PC-3 (cell line): ENCODE results near the gene PPP6R2. TPM values are rescaled to one million over a fixed set of nuclear protein-coding genes. Genes with fewer than 3 reads are reported as not detected.

Source experiments
- ATAC-seq: fragments of 200-7000 bp; cut with Tn5 transposase; 2 replicates; pipeline ENCODE4 v1.9.1; 2020; ENCODE audit warnings: mild to moderate bottlenecking, moderate library complexity
- BruUV-seq: library from RNA; stranded (reverse); fragments of 400-500 nt; replicated peaks from 2 replicates; lab custom pipeline; 2021; lab: Mats Ljungman, UMichigan
- CTCF ChIA-PET: fragments of 300-600 bp; sonication (Branson Sonifier 250); formaldehyde crosslinking; loops from one replicate; lab custom pipeline; 2022; ENCODE audit warnings: antibody characterized with exemption; lab: Charles Lee
- POLR2A ChIA-PET: fragments of 300-600 bp; sonication (Branson Sonifier 250); formaldehyde crosslinking; loops from one replicate; lab custom pipeline; 2022; ENCODE audit warnings: antibody characterized with exemption; ENCODE audit not compliant: unreplicated experiment; lab: Charles Lee
- DNase-seq: peaks from one replicate; pipeline ENCODE4 v3.0.0-alpha.2; 2015
- H2AFZ ChIP-seq: fragments of 300-600 bp; sonication (generic); 2 replicates; pipeline ENCODE4 v1.6.0; 2016; ENCODE audit warnings: antibody characterized with exemption, low read length
- H3F3A ChIP-seq: fragments of 300-600 bp; sonication (generic); one replicate; pipeline ENCODE4 v1.6.0; 2017; ENCODE audit warnings: antibody characterized with exemption, low read length, control low read depth, mild to moderate bottlenecking; ENCODE audit not compliant: unreplicated experiment
- H3K27ac ChIP-seq: fragments of 300-600 bp; sonication (generic); 2 replicates; pipeline ENCODE4 v1.5.1; 2016; ENCODE audit warnings: mild to moderate bottlenecking, low read length
- H3K27me3 ChIP-seq: fragments of 300-600 bp; sonication (generic); 2 replicates; pipeline ENCODE4 v1.6.1; 2016; ENCODE audit warnings: low read length, mixed read lengths
- H3K36me3 ChIP-seq: fragments of 300-600 bp; sonication (generic); 2 replicates; pipeline ENCODE4 v1.6.1; 2016; ENCODE audit warnings: low read depth, mixed run types, low read length, mixed read lengths
- H3K4me1 ChIP-seq: fragments of 300-600 bp; sonication (generic); 2 replicates; pipeline ENCODE4 v1.5.1; 2016; ENCODE audit warnings: low read length; ENCODE audit not compliant: insufficient read depth
- H3K4me2 ChIP-seq: fragments of 300-600 bp; sonication (generic); 2 replicates; pipeline ENCODE4 v1.6.0; 2016; ENCODE audit warnings: low read length
- H3K4me3 ChIP-seq: fragments of 300-600 bp; sonication (generic); 2 replicates; pipeline ENCODE4 v1.5.1; 2016; ENCODE audit warnings: mild to moderate bottlenecking, low read length, mixed read lengths
- H3K79me2 ChIP-seq: fragments of 300-600 bp; sonication (generic); 2 replicates; pipeline ENCODE4 v1.6.1; 2017; ENCODE audit warnings: low read length, mixed read lengths
- H3K9ac ChIP-seq: fragments of 300-600 bp; sonication (generic); 2 replicates; pipeline ENCODE4 v1.6.0; 2016; ENCODE audit warnings: mild to moderate bottlenecking, low read length
- H3K9me2 ChIP-seq: fragments of 300-600 bp; sonication (generic); replicated peaks from 2 replicates; pipeline ENCODE4 v1.6.1; 2016; ENCODE audit warnings: mixed run types, low read length, mixed read lengths
- H3K9me3 ChIP-seq: fragments of 300-600 bp; sonication (generic); 2 replicates; pipeline ENCODE4 v1.6.1; 2016; ENCODE audit warnings: low read length, mixed read lengths
- H4K20me1 ChIP-seq: fragments of 300-600 bp; sonication (generic); 2 replicates; pipeline ENCODE4 v1.6.1; 2016; ENCODE audit warnings: low read length, mixed read lengths
- EZH2 ChIP-seq: fragments of 300-600 bp; sonication (generic); IDR thresholded peaks from one replicate; pipeline ENCODE4 v1.6.1; 2017; ENCODE audit warnings: antibody characterized with exemption, mild to moderate bottlenecking, low read length; ENCODE audit not compliant: unreplicated experiment
- EZH2phosphoT487 ChIP-seq: fragments of 300-600 bp; sonication (generic); IDR thresholded peaks from 2 replicates; pipeline ENCODE4 v1.6.1; 2018; ENCODE audit warnings: mild to moderate bottlenecking, antibody characterized with exemption, low read length, borderline replicate concordance
- intact Hi-C: fragments of 100-400 bp; cut with micrococcal nuclease; formaldehyde crosslinking; loops from 2 replicates; pipeline ENCODE4 v1.9.0; 2023
- total RNA-seq: library from RNA; depleted of rRNA; stranded (reverse); fragments of >200 nt; gene quantifications from 2 replicates; pipeline ENCODE4 v1.2.3, GENCODE V29; 2014
- TF ChIP-seq, protein P1 (sequence below): fragments of 300-600 bp; sonication (generic); conservative IDR thresholded peaks from 2 replicates; pipeline ENCODE4 v1.5.1; 2017; ENCODE audit warnings: antibody characterized with exemption, low read depth, mild to moderate bottlenecking, low read length

Gene PPP6R2
- total RNA-seq, 1 experiment from 2014 or later = 46.2 TPM

DNA sequence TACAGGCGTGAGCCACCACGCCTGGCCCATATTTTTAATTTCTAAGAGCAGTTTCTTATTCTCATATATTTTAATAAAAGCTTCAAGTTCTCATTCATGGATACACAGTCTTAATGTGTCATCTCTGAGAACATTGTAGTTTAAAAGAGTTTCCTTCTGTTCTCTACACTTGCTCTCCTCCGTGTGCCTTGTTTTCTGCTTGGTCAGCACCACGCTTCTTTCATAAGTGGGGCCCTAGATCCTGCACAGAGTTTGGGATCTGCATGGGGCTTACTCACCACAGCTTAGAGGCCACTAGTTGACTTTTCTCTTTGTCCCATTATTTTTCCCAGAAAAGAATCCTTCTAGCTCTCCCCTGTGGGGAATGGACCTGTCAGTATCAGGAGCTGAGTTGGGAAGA, 58.8 kb downstream of the PPP6R2 start:
- ChIA-PET POLR2A (no interaction called here), CTCF (no interaction called here)
- no peak for DNase-seq
- H4K20me1 ChIP-seq = no peaks in the 10 kb centered on the region
- H3K4me1 ChIP-seq = no peaks in the 10 kb centered on the region
- H2AFZ ChIP-seq = no peak overlapping the region
- H3K36me3 ChIP-seq = peaks cover 3% of the 10 kb centered on the region; the same call in 1 of the 2 replicates
- H3K9me3 ChIP-seq = no peaks in the 10 kb centered on the region
- no peaks in the 10 kb centered on the region for H3K79me2 ChIP-seq
- no peak overlapping the region for H3K4me2 ChIP-seq
- TF ChIP-seq, protein P1, sequence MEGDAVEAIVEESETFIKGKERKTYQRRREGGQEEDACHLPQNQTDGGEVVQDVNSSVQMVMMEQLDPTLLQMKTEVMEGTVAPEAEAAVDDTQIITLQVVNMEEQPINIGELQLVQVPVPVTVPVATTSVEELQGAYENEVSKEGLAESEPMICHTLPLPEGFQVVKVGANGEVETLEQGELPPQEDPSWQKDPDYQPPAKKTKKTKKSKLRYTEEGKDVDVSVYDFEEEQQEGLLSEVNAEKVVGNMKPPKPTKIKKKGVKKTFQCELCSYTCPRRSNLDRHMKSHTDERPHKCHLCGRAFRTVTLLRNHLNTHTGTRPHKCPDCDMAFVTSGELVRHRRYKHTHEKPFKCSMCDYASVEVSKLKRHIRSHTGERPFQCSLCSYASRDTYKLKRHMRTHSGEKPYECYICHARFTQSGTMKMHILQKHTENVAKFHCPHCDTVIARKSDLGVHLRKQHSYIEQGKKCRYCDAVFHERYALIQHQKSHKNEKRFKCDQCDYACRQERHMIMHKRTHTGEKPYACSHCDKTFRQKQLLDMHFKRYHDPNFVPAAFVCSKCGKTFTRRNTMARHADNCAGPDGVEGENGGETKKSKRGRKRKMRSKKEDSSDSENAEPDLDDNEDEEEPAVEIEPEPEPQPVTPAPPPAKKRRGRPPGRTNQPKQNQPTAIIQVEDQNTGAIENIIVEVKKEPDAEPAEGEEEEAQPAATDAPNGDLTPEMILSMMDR = no peak
- TF ChIP-seq EZH2phosphoT487 (no peak), EZH2 (no peak)
- H3K9ac ChIP-seq = no peak overlapping the region
- no TSS peak for BruUV-seq
- H3F3A ChIP-seq = no peaks in the 10 kb centered on the region
- no peak overlapping the region for H3K4me3 ChIP-seq
- ATAC-seq = no peak
- no peaks in the 10 kb centered on the region for H3K9me2 ChIP-seq
- intact Hi-C loops = no loop called here
- no peaks in the 10 kb centered on the region for H3K27me3 ChIP-seq
- H3K27ac ChIP-seq = no peak overlapping the region

DNA sequence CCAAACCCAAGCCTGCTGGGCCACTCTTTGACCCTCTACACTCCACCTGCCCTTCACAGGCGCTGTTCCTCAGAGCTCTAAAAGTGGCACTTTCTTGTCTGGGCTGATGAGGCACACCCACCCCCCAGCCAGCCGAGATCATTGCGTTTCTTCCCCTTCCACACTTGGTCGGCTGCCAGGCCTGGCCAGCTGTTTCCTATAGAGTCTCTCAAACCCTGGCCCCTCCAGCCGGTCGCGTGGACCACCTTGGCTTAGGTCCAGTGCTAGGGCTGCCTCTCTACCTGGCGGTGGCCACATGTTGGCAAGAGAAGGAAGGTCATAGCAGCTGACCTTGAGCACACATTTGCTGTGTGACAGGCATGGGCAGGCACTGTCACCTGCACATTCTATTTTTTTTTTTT, 60.6 kb downstream of the PPP6R2 start:
- no peaks in the 10 kb centered on the region for H3K27me3 ChIP-seq
- CTCF ChIA-PET = no interaction called here
- H3F3A ChIP-seq = no peaks in the 10 kb centered on the region
- no peaks in the 10 kb centered on the region for H3K4me1 ChIP-seq
- no peak overlapping the region for H3K4me3 ChIP-seq
- no TSS peak for BruUV-seq
- no peaks in the 10 kb centered on the region for H3K9me3 ChIP-seq
- no peak overlapping the region for H3K4me2 ChIP-seq
- POLR2A ChIA-PET = no interaction called here
- no peaks in the 10 kb centered on the region for H4K20me1 ChIP-seq
- peaks cover 3% of the 10 kb centered on the region; the same call in 1 of the 2 replicates for H3K36me3 ChIP-seq
- intact Hi-C loops = no loop called here
- no peaks in the 10 kb centered on the region for H3K79me2 ChIP-seq
- TF ChIP-seq, protein P1 = no peak
- TF ChIP-seq EZH2phosphoT487 (no peak), EZH2 (no peak)
- ATAC-seq (no peak), DNase-seq (no peak)
- H3K9me2 ChIP-seq = no peaks in the 10 kb centered on the region
- no peak overlapping the region for H3K9ac ChIP-seq
- no peak overlapping the region for H2AFZ ChIP-seq
- no peak overlapping the region for H3K27ac ChIP-seq

DNA sequence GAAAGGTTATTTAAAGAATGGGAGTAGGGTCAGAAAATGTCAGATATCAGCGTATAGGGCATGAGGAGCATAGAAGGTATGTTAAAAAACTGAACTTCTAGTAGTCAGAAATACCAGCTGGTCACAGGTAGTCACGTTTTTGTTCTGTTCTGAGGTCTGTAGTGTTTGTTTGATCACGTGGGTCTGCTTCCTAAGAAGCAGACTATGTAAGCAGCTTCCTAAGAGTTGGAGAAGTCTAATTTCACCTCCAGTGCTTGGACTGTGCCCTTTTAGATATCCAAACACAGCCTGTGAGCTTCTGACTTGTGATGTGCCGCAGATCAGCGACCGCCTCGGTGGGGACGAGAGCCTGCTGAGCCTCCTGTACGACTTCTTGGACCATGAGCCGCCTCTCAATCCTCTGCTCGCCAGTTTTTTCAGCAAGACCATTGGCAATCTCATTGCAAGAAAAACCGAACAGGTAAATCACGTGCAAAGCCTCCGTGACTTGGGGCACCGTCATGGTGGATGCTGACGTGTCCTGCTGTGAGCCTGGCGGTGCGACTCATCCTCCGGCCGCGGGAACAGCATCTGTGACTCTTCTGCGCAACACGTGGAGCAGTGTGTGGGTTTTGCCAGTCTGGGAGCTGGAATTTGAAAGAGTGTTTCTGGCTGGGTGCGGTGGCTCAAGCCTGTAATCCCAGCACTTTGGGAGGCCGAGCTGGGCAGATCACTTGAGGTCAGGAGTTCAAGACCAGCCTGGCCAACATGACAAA, 63.5 kb downstream of the PPP6R2 start:
- ATAC-seq = no peak
- no peaks in the 10 kb centered on the region for H3F3A ChIP-seq
- H3K36me3 ChIP-seq = no peaks in the 10 kb centered on the region
- no peak overlapping the region for H3K9ac ChIP-seq
- no TSS peak for BruUV-seq
- no peaks in the 10 kb centered on the region for H3K9me3 ChIP-seq
- intact Hi-C loops = no loop called here
- no peak overlapping the region for H3K27ac ChIP-seq
- no peak overlapping the region for H2AFZ ChIP-seq
- no peaks in the 10 kb centered on the region for H3K27me3 ChIP-seq
- H3K4me2 ChIP-seq = no peak overlapping the region
- ChIA-PET POLR2A (no interaction called here), CTCF (no interaction called here)
- DNase-seq = no peak
- H3K4me1 ChIP-seq = no peaks in the 10 kb centered on the region
- H3K9me2 ChIP-seq = no peaks in the 10 kb centered on the region
- H3K4me3 ChIP-seq = no peak overlapping the region
- H4K20me1 ChIP-seq = no peaks in the 10 kb centered on the region
- TF ChIP-seq, protein P1 = no peak
- H3K79me2 ChIP-seq = no peaks in the 10 kb centered on the region
